ENCODE data around the gene LASP1NB.
"Not testable (repeated sequence)": the region's sequence is repeated elsewhere in the genome, so short reads cannot be mapped to it uniquely, and the experiment has no call there.

The LASP1NB gene

DNA sequence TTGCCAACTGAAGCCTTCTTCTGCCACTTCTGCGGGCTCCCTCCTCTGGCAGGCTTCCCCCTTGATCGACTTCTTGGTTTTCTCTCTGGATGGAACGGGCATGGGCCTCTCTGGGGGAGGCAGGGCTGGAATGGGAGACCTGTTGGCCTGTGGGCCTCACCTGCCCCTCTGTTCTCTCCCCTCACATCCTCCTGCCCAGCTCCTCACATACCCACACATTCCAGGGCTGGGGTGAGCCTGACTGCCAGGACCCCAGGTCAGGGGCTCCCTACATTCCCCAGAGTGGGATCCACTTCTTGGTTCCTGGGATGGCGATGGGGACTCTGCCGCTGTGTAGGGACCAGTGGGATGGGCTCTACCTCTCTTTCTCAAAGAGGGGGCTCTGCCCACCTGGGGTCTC is 6.5 kb upstream of the LASP1NB start:
- DNase-seq: no peak

DNA sequence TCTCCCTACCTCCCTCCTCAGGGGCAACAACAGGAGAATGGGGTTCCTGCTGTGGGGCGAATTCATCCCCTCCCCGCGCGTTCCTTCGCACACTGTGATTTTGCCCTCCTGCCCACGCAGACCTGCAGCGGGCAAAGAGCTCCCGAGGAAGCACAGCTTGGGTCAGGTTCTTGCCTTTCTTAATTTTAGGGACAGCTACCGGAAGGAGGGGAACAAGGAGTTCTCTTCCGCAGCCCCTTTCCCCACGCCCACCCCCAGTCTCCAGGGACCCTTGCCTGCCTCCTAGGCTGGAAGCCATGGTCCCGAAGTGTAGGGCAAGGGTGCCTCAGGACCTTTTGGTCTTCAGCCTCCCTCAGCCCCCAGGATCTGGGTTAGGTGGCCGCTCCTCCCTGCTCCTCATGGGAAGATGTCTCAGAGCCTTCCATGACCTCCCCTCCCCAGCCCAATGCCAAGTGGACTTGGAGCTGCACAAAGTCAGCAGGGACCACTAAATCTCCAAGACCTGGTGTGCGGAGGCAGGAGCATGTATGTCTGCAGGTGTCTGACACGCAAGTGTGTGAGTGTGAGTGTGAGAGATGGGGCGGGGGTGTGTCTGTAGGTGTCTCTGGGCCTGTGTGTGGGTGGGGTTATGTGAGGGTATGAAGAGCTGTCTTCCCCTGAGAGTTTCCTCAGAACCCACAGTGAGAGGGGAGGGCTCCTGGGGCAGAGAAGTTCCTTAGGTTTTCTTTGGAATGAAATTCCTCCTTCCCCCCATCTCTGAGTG is 5.9 kb upstream of the LASP1NB start:
- DNase-seq: no peak

DNA sequence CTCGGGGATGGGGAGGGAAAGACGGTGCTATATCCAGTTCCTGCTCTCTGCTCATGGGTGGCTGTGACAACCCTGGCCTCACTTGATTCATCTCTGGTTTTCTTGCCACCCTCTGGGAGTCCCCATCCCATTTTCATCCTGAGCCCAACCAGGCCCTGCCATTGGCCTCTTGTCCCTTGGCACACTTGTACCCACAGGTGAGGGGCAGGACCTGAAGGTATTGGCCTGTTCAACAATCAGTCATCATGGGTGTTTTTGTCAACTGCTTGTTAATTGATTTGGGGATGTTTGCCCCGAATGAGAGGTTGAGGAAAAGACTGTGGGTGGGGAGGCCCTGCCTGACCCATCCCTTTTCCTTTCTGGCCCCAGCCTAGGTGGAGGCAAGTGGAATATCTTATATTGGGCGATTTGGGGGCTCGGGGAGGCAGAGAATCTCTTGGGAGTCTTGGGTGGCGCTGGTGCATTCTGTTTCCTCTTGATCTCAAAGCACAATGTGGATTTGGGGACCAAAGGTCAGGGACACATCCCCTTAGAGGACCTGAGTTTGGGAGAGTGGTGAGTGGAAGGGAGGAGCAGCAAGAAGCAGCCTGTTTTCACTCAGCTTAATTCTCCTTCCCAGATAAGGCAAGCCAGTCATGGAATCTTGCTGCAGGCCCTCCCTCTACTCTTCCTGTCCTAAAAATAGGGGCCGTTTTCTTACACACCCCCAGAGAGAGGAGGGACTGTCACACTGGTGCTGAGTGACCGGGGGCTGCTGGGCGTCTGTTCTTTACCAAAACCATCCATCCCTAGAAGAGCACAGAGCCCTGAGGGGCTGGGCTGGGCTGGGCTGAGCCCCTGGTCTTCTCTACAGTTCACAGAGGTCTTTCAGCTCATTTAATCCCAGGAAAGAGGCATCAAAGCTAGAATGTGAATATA is 4.8 kb upstream of the LASP1NB start:
- no peak for DNase-seq

DNA sequence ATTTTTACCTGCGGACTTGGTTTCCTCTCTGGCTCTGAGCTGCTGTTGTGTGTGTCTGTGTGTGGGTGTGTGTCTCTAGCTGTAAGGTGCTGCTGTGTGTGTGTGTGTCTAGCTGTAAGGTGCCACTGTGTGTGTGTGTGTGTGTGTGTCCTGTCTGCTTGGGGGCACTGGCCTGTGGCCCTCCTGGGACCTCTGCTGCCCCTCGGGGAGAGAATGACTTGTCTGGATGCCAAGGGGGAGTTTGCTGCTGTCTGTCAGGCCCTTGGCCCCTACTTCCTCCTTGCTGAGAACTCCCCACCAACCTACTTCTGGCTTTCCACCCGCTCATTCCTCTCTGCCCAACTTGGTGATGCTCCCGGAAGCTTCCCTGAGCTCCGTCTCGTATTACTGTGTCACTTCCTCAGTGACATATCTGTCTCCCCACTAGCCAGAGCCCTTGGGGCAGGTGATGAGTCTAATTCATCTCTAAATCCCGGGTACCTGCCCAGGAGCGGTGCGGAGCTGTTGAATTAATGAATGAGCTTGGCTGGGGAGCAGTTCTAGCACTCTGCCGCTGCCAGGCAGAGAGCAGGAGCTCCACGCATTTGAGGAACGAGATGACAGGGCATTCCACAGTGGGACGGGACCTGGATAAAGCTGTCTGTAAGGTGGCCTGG is 3.5 kb upstream of the LASP1NB start:
- DNase-seq: no peak

DNA sequence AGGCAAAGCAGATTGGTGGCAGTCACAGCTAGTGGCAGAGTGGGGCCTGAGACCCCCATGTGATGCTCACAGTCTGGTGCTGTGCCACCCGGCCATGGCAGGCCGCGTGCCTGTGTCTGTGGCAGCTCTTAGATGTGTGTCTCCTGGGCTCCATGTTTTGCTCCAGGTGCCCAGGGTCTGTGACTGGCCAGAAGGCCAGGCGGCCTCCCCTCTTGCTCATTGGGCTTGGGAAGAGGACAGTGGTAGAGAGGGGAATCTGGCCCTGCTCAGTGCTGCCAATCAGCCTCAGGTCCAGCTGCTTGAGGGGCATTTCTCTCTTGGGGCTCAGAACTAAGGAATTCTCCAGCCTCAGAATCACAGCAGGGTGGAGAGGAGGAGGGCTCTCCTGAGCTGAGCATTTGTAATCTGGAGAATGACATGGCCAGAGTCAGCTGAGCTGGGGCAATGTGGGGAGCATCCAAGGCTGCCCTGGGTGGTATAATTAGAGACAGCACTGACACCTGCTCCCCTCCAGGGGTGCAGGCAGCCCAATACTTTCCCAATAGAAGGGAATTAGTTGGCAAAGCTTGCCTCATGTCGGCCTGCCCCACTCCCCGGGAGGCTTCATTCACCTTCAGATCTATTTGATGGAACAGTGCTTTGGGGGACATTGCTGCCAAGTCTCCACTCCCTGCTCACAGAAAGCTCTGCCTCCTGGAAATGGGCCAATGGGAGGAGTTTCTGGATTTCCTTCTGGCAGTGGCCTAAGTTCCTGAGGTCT is 2.7 kb upstream of the LASP1NB start:
- DNase-seq: no peak

DNA sequence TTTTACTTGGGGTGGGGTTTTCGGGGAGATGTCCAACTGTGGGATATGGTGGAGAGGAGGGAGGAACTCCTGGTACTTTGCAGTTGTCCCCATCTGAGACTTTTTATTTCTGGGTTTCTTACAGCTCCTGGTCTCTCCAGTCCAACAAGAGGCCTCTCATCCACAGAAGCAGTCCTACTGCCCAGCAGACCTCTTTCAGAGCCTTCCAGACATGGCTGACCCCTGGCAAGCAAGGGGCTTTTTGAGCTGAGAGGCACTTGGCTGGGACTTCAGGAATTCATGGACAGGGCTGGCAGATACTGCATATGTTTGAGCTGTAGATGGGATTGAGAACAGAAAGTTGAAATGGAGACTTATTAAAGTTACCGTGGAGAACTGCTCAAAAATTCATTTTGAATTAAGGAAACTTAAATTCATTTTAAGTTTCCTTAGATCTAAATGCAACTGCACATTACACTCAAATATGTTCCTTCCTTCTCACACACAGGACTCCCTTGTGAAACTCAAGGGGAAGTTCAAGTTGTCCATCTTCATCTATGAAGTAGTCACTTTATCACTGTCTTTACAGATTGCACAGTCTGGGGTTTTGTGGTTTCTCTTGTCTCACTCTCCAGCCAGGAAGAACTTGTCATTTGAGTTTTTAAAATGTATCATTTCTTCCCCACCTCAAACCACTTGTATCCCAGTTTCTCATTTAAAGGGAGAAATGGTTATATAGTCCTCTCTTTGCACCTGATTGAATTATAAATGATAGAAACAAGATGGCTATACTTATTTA is 1.1 kb downstream of the LASP1NB start:
- DNase-seq: no peak

DNA sequence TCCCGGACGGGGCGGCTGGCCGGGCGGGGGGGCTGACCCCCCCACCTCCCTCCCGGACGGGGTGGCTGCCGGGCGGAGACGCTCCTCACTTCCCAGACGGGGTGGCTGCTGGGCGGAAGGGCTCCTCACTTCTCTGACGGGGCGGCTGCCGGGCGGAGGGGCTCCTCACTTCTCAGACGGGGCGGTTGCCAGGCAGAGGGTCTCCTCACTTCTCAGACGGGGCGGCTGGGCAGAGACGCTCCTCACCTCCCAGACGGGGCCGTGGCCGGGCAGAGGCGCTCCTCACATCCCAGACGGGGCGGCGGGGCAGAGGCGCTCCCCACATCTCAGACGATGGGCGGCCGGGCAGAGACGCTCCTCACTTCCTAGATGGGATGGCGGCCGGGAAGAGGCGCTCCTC is 5.4 kb downstream of the LASP1NB start:
- DNase-seq: not testable (repeated sequence)

DNA sequence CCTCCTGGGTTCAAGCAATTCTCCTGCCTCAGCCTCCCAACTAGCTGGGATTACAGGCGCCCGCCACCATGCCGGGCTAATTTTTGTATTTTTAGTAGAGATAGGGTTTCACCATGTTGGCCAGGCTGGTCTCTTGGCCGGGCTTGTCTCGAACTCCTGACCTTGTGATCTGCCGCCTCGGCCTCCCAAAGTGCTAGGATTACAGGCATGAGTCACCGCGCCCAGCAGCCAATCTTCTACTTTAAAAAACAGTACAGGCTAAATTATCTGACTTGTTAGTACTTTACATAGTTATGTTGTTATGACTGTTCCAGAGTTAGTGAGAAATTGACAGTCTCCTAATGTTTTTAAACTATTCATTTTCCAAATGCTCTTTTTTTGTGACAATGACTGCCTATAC is 8.5 kb downstream of the LASP1NB start:
- not testable (repeated sequence) for DNase-seq

DNA sequence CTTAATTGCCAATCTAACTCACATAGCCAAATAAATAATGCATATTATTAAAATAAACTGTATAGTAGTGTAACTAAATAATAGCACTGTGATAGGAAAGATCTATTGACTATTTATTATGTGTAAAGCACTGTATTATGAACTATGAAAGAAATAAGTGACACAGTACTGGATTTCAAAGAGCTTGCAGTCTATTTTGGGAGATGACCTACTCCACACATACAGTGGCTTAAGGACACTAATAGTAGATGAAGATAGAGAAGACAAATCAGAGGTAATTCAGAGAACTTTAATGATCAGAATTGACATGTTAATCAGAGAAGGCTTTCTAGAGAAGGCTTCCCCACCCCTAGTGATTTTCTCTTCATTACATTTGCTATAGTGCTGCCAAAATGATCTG is 14.6 kb downstream of the LASP1NB start:
- DNase-seq: no peak

DNA sequence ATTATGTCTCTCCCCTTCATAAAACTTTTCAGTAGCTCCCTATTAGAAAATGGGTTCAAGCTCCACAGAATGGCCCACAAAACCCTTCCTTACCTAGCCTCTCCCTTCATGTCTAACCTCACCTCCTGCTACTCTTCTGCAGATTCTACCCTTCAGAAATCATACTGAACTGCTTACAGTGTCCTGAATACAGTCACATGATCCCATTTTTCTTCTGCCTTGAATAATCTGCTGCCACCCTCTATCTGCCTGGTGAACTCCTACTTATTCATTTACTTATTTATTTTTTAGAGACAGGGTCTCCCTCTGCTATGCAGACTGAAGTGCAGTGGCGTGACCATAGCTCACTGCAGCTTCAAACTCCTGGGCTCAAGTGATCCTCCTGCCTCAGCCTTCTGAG is 15.0 kb downstream of the LASP1NB start:
- DNase-seq: no peak

DNA sequence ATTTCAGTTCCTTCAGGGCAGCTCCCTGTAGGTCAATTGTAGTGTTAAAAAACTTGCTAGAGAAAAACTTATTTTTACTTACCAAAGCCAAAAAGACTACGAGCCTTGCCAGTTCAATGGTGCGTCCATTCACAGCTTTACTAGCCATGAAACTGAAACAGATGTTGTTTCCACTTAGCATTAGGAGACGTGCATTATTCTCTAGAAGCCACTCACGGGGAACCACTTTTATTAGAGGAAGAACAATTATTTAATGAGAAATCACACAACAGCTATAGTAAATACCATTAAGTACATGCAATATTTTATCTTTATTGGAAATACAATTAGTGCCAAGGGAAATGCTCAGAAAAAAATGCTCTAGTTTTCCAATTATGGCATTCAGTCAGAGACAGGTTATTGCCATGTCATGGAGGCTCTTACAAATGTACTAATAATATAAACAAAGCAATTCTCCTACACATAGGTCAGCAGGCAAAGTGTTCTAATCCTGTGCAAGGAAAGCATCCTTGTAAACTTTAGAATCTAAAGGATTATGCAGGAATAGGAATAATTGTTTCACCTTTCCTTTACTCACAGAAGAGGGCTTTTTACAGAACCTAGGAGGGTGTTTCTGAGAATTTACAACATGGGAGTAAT is 17.4 kb downstream of the LASP1NB start:
- no peak for DNase-seq

DNA sequence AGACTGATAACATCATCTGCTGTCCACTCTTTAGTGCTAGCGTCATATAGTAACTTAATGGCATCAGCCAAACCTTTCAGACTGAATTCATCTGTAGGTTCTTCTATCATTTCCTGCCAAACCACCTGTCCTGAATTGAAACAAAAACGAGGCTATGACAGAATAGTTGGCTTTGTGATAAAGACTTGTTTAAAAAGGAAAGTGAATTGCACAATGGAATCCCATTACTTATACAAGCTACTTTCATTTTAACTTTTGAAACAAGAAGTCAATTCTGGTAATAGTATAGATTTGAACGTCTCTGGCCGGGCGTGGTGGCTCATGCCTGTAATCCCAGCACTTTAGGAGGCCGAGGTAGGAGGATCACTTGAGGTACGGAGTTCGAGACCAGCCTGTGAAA is 18.2 kb downstream of the LASP1NB start:
- no peak for DNase-seq

DNA sequence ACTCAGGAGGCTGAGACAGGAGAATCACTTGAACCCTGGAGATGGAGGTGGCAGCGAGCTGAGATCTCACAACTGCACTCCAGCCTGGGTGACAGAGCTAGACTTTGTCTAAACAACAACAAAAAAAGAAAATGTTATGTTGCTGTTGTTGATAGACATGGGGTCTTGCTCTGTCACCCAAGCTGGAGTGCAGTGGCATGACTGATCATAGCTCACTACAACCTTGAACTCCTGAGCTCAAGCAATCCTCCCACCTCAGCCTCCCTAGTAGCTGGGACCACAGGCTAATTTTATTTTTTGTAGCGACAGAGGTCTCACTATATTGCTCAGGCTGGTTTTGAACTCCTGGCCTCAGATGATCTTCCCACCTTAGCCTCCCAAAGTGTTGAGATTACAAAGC is 21.8 kb downstream of the LASP1NB start:
- DNase-seq: no peak

DNA sequence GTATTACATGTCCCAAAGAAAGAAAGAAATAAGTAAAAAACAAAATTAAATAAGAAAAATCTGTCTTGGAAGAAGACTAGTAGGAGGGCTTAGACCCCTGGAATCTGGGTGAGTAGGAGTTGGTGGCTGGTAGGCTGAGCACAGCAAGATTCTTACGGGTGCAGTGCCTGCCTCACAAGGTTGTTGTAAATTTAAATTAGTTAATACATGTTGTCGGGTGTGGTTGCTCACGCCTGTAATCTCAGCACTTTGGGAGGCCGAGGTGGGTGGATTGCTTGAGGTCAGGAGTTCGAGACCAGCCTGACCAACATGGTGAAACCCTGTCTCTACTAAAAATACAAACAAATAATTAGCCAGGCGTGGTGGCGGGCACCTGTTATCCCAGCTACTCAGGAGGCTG is 28.4 kb downstream of the LASP1NB start:
- not testable (repeated sequence) for DNase-seq

DNA sequence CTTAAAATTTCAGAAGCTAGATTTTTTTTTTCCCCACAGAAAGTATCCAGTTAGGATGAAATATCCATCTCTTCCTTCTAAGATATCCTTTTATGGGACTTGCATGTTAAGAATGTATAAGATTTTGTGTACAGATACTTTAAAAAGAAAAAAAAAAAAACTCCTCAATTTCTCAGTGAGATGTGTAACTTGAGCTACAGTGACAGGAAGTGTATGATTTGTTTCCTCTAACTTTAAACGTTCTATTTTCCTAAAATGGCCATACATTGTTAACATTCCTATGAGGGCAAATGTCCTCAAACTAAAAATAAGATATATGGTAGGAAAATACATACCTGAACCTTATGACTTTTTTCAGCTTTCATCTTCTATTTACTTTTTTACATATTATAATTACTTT is 32.9 kb downstream of the LASP1NB start:
- no peak for DNase-seq

DNA sequence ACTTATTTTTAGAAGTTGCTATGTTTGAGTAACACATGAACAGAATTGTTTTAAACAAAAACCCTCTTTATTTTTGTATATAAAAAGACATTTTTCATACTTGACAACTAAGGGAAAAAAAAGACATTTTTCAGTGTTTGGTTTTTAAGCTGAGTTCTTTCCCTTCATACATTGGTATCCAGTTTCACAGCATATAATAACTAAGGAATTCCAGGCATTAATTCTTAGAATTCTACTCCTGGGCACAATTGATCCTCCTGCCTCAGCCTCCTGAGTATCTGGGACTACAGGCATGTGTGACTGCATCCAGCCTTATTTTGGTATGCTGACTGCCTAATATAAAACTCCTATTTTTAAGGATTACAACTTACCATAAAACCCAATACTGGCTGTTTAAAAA is 33.3 kb downstream of the LASP1NB start:
- no peak for DNase-seq

DNA sequence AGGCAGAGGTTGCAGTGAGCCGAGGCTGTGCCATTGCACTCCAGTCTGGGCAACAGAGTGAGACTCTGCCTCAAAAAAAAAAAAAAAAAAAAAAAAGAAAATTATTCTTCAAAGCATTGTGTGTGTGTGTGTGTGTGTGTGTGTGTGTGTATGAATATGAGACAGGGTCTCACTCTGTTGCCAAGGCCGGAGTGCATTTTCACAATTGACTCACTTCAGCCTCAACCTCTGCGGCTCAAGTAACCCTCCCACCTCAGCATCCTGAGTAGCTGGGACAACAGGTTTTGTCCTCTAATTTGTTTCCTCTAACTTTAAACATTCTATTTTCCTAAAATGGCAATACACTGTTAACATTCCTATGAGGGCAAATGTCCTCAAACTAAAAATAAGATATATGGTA is 34.1 kb downstream of the LASP1NB start:
- DNase-seq: no peak

DNA sequence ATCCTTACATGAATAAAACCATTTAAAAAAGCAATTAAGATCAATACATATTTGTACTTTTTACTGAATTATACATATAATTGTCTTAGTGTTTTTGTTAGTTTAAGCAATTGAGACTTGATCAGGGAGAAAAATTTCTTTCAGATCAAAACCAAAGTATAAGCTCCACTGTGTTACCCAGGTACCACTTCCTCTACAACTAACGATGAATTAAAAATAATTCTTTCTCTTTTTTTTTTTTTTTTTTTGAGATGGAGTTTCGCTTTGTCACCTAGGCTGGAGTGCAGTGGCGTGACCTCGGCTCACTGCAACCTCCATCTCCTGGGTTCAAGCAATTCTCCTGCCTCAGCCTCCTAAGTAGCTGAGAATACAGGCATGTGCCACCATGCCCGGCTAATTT is 35.0 kb downstream of the LASP1NB start:
- no peak for DNase-seq

DNA sequence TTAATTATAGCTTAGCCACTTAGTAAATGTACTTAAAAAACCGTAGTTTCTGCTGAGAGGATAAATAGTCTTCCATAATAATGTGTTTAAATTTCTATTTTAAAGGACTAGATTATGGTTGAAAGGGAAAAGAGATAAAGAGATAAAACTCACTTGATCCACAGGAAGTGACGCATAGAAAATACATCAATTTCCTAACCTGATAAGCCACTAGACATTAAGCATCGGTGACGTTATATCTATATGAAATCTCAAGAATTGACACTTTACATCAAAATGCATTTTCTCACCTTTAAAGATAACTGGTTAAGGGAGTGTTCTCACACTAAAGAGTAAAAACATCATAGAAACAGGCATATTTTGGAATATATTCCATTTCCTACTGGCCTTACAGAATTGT is 36.0 kb downstream of the LASP1NB start:
- DNase-seq: no peak

DNA sequence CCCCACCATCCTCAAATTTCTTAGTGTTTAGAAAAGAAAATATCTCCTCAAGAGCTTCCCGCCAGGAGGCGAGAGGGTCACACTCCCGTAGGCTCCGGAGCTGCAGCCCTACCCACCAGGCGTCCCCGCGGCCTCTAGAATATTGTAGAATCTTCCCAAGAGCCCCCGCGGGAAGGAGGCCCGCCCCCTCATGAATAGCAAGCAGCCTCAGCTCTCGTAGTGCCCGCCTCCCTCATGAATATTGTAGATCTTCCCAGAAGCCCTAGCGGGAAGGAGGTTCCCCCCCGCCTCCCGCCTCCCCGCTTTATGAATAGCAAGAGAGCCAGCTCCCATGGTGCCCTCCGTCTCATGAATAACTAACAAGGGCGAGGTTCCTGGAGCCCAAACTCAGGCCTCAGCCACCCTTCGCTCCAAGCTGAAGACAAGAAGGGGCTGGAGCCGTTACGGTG is 41.9 kb downstream of the LASP1NB start, which contains the start of gene FBXO47:
Gene FBXO47, minus strand, starts transcription at position 114 of the 449 bp plus-strand sequence. CDS start 4,378 bp downstream, outside the sequence.
- DNase-seq: no peak

DNA sequence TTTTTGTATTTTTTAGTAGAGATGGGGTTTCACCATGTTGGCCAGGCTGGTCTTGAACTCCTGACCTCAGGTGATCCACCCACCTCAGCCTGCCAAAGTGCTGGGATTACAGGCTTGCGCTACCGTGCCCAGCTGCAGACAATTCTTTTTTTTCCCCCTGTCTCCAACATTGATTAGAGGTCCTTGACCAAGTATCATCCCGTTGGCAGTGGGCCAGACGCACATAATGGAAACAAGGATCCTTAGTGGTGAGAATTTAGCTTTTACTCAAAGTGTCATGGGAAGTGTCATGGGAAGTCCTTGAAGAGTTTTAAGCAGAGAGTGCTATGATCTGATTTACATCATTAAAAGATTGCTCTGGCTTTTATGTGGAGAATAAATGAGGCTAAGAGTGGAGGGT is 43.9 kb downstream of the LASP1NB start:
- no peak for DNase-seq
